Neutrophil (primary cell): Measurements from ENCODE around the gene SLC35F1.

Source experiments
- H3K27ac ChIP-seq: fragments of 200-600 bp; sonication (generic); 2 replicates; pipeline ENCODE4 v1.5.1; 2016; ENCODE audit warnings: mild to moderate bottlenecking, moderate library complexity
- H3K27me3 ChIP-seq: fragments of 200-600 bp; sonication (generic); 2 replicates; pipeline ENCODE4 v1.6.0; 2016; ENCODE audit warnings: mild to moderate bottlenecking
- H3K36me3 ChIP-seq: fragments of 200-600 bp; sonication (generic); 2 replicates; pipeline ENCODE4 v1.5.1; 2017
- H3K4me1 ChIP-seq, 2 experiments: fragments of 200-600 bp in 1 of 2; sonication (generic) in 1 of 2; 1 replicate in 1 of 2; 2 replicates in 1 of 2; pipeline versions ENCODE4 v1.5.1 to v1.6.1; 2013 to 2016; ENCODE audit warnings: low read depth in 1 of 2, low read length in 1 of 2, mild to moderate bottlenecking in 1 of 2, moderate library complexity in 1 of 2; ENCODE audit not compliant: control insufficient read depth in 1 of 2, insufficient read depth in 1 of 2
- H3K4me3 ChIP-seq, 2 experiments: fragments of 200-600 bp in 1 of 2; sonication (generic) in 1 of 2; 1 replicate in 1 of 2; 2 replicates in 1 of 2; pipeline ENCODE4 v1.5.1; 2013 to 2016; ENCODE audit warnings: low read depth in 1 of 2, low read length in 1 of 2, mild to moderate bottlenecking in 1 of 2, moderate library complexity in 1 of 2
- H3K9me3 ChIP-seq: fragments of 200-600 bp; sonication (generic); 2 replicates; pipeline ENCODE4 v1.5.1; 2016
- TF ChIP-seq, protein P1 (sequence below): fragments of 200-600 bp; sonication (generic); IDR thresholded peaks from 2 replicates; pipeline ENCODE4 v1.5.1; 2016; ENCODE audit warnings: antibody characterized with exemption

Gene SLC35F1

DNA sequence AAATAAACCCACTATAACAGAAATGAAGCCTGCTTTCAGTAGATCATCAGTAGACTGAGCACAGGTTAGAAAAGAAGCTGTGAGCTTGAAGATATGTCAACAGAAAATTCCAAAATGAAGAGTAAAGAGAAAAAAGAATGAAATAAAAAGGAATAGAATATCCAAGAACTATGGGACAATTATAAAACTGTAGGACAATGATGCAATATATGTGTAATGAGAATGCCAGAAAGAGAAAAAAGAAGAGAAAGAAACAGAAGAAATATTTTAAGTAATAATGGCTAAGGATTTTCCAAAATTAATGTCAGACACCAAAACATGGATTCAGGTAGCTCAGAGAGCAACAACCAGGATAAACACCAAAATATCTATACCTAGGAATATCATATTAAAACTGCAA lies 449.6 kb downstream of the SLC35F1 start:
- Histone ChIP-seq H3K4me3 (no peak overlapping the region), H3K27me3 (no peaks in the 10 kb centered on the region), H3K27ac (no peak overlapping the region), H3K4me1 (no peaks in the 10 kb centered on the region), H3K36me3 (no peaks in the 10 kb centered on the region), H3K9me3 (no peaks in the 10 kb centered on the region)
- TF ChIP-seq, protein P1, sequence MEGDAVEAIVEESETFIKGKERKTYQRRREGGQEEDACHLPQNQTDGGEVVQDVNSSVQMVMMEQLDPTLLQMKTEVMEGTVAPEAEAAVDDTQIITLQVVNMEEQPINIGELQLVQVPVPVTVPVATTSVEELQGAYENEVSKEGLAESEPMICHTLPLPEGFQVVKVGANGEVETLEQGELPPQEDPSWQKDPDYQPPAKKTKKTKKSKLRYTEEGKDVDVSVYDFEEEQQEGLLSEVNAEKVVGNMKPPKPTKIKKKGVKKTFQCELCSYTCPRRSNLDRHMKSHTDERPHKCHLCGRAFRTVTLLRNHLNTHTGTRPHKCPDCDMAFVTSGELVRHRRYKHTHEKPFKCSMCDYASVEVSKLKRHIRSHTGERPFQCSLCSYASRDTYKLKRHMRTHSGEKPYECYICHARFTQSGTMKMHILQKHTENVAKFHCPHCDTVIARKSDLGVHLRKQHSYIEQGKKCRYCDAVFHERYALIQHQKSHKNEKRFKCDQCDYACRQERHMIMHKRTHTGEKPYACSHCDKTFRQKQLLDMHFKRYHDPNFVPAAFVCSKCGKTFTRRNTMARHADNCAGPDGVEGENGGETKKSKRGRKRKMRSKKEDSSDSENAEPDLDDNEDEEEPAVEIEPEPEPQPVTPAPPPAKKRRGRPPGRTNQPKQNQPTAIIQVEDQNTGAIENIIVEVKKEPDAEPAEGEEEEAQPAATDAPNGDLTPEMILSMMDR: no peak
